ENCODE results near the gene BAHCC1. TPM values are rescaled to one million over a fixed set of nuclear protein-coding genes. Genes with fewer than 3 reads are reported as not detected.

BAHCC1 gene
- total and polyA plus RNA-seq, 9 of the 15 experiments (the other 6 are each of a cell fraction or from before 2014, with no cell fraction given): 0.14 to 26.9 (median 5.0) TPM

GRCh38 chr17:81510785-81511553 is 115.7 kb downstream of the BAHCC1 start (continued):
- TF ChIP-seq CUX1 (CRISPR knock-in tag; IDR thresholded peaks at IDR 0.05): no peak
- TF ChIP-seq ZBTB33 (CRISPR knock-in tag; IDR thresholded peaks at IDR 0.05): no peak
- no peak for TF ChIP-seq FOSL1 (tag; conservative IDR thresholded peaks at IDR 0.05)
- no peak for TF ChIP-seq HNRNPUL1 (IDR thresholded peaks at IDR 0.05; ENCODE audit: low read length)
- no peak for TF ChIP-seq ZC3H8 (IDR thresholded peaks at IDR 0.05)
- no peak for TF ChIP-seq HBP1 (CRISPR knock-in tag; IDR thresholded peaks at IDR 0.05)
- no peak for TF ChIP-seq ZNF253 (CRISPR knock-in tag; conservative IDR thresholded peaks at IDR 0.05)
- no peak for TF ChIP-seq PHF20 (IDR thresholded peaks at IDR 0.05; ENCODE audit: partially characterized antibody)
- no peak for TF ChIP-seq EGR1 (conservative IDR thresholded peaks at IDR 0.05)
- TF ChIP-seq E2F6 (IDR thresholded peaks at IDR 0.05; ENCODE audit: borderline replicate concordance in 1 of 2, extremely low read depth in 1 of 2, insufficient read depth in 1 of 2, insufficient read length in 1 of 2, low read depth in 1 of 2, low read length in 1 of 2, poor library complexity in 1 of 2, severe bottlenecking in 1 of 2): peak in 1 of 2 experiments; percentile 46
- TF ChIP-seq ZNF512 (tag; IDR thresholded peaks at IDR 0.05): no peak
- TF ChIP-seq VEZF1 (CRISPR knock-in tag; IDR thresholded peaks at IDR 0.05): no peak
